NCI-H1092 (cell line): Measurements from ENCODE around the gene NBPF11.
"Not testable (repeated sequence)": the region's sequence is repeated elsewhere in the genome, so short reads cannot be mapped to it uniquely, and the experiment has no call there.

Source experiments
- DNase-seq: peaks from one replicate; lab custom pipeline; 2025; lab: John Stamatoyannopoulos, UW

The NBPF11 gene

GRCh38 chr1:148150945-148151344 lies 1.1 kb downstream of the NBPF11 start:
- DNase-seq: not testable (repeated sequence)

DNA sequence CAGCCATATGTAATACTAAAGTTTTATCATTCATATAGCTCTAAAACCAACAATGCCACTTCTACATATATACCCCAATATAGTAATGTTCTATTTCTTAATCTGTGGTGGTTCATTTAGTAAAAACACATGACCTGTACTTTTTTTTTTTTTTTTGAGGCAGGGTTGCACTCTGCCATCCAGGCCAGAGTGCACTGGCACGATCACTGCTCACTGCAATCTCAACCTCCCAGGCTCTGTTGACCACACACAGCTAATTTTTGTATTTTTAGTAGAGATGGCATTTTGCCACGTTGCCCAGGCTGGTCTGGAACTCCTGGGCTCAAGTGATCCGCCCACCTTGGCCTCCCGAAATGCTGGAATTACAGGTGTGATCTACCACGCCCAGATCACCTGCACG lies 2.1 kb downstream of the NBPF11 start:
- not testable (repeated sequence) for DNase-seq

DNA sequence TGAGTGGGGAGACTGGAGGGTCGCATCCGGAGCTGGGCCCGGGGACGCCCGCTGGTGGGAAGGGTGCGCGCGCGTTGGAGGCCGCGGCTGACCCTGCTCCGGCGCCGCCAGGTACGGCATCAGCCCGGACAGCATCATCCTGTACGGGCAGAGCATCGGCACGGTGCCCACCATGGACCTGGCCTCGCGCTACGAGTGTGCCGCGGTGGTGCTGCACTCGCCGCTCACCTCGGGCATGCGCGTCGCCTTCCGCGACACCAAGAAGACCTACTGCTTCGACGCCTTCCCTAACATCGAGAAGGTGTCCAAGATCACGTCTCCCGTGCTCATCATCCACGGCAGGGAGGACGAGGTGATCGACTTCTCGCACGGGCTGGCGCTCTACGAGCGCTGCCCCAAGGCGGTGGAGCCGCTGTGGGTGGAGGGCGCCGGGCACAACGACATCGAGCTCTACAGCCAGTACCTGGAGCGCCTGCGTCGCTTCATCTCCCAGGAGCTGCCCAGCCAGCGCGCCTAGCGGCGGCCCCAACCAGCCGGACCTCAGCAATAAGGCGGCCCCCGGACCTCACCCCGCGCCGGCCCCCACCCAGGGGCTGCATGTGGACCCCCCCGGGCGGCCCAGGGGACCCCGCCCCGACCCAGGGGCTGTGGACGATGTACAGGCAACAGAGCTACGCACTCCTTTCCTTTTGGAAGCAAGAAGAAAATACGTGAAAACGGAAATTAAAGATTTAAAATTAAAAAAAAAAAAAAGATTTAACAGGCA lies 2.8 kb downstream of the NBPF11 start:
- not testable (repeated sequence) for DNase-seq

- not testable (repeated sequence) for DNase-seq
These were observed 4.8 kb downstream of the NBPF11 start for GRCh38 chr1:148147052-148147838.

DNA sequence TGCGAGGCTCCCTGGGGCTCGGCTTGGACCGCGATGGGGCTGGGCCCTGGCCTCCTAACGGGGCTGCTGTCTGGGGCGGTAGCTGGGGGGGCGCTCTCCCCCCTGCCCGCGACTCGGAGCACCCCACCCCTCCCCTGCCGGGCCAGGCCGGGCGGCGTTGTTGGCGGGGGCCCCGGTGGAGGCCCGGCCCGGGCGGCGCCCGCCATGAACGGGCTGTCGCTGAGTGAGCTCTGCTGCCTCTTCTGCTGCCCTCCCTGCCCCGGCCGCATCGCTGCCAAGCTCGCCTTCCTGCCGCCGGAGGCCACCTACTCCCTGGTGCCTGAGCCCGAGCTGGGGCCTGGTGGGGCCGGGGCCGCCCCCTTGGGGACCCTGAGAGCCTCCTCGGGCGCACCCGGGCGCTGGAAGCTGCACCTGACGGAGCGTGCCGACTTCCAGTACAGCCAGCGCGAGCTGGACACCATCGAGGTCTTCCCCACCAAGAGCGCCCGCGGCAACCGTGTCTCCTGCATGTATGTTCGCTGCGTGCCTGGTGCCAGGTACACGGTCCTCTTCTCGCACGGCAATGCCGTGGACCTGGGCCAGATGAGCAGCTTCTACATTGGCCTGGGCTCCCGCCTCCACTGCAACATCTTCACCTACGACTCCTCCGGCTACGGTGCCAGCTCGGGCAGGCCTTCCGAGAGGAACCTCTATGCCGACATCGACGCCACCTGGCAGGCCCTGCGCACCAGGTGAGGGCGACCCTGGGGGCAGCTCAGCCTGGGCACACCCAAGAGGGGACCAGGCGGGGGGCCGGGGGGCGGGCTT lies 5.7 kb downstream of the NBPF11 start:
- DNase-seq: not testable (repeated sequence)

GRCh38 chr1:148143223-148143622 lies 8.9 kb downstream of the NBPF11 start:
- not testable (repeated sequence) for DNase-seq

DNA sequence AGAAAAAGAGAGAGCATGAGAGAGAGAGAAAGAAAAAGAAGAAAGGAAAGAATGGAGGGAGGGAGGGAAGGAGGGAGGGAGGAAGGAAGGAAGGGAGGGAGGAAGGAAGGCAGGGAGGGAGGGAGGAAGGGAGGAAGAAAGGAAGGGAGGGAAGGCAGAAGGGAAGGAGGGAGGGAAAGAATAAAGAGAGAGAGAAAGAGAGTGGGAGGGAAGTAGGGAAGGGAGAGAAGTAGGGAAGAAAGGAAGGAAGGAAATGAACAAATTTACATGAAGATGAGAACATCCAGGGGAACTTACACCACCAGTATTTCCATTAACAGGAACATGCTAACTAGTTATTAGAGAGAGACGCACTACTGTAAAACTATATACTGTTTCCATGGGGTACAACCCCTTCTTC lies 10.1 kb downstream of the NBPF11 start:
- DNase-seq: not testable (repeated sequence)

DNA sequence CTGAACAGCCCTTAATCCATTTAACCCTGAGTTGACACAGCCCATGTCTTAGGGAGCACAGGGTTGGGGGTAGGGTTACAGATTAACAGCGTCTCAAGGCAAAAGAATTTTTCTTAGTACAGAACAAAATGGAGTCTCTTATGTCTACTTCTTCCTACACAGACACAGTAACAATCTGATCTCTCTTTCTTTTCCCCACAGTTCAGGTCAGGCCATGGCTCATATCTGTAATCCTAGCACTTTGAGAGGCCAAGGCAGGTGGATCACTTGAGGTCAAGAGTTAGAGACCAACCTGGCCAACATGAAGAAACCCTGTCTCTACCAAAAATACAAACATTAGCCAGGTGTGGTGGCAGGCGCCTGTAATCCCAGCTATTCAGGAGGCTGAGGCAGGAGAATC lies 13.5 kb downstream of the NBPF11 start:
- DNase-seq: not testable (repeated sequence)

- DNase-seq: not testable (repeated sequence)
These were observed 29.7 kb downstream of the NBPF11 start for GRCh38 chr1:148122341-148122740.

GRCh38 chr1:148120395-148120794 lies 31.7 kb downstream of the NBPF11 start:
- not testable (repeated sequence) for DNase-seq

DNA sequence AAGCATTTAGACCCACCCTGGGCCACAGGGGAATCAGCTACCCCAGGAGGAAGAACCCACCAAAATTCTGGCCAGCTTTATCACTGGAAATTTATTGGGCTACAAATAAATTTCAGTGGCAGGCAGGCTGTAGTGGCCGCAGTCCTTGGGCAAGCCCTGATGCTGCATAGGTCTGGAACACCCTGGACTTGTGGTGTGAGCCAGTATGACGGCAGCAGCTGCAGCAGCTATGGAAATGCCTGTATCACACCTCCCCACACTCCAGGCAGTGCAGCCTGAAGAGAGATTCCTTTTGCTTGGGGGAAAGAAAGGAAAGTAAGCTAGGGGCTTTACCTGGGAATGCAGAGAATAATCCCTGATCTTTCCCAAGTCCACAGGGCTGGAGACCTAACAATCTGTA lies 56.3 kb downstream of the NBPF11 start:
- DNase-seq: not testable (repeated sequence)

- not testable (repeated sequence) for DNase-seq
These were observed 65.9 kb downstream of the NBPF11 start for GRCh38 chr1:148086196-148086595.

DNA sequence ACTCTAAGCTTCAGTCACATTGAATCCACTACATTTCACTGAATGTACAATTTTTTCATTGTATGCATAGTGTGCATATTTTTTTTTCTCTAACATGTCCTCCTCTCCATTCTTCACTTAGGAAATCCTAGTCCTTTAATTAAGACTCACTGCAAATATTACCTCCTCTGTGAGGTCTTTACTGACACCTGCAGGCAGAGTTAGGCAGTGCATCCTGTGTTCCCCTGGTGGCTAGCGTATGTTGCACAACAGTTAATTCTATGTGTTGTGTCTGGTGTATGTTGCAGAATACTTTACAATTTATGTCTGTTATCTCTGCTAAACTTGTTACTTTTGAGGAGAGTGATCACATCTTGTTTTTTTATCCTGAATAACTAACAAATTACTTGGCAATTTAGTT lies 70.9 kb downstream of the NBPF11 start:
- not testable (repeated sequence) for DNase-seq

- not testable (repeated sequence) for DNase-seq
These were observed 73.2 kb downstream of the NBPF11 start for GRCh38 chr1:148078632-148079519.

DNA sequence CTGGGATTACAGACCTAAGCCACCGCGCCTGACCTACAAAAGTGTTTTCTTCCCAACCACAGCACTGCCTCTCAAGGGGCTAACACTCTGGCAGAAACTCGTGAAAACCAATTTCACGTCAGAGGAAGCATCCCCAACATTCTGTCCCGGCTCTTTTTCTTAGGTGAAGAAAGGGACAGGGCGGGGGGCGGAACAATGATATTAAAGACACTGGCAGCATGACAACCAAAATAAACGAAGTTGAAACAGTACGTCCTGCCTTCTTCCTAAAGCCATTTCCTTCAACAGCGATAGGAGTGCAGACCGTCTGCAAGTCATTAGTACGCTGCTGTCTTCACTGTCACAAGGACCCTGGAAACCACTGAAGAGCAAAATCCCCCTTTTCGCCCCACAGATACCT lies 74.0 kb downstream of the NBPF11 start:
- DNase-seq: not testable (repeated sequence)

- DNase-seq: not testable (repeated sequence)
These were observed 74.6 kb downstream of the NBPF11 start for GRCh38 chr1:148077458-148077857.

DNA sequence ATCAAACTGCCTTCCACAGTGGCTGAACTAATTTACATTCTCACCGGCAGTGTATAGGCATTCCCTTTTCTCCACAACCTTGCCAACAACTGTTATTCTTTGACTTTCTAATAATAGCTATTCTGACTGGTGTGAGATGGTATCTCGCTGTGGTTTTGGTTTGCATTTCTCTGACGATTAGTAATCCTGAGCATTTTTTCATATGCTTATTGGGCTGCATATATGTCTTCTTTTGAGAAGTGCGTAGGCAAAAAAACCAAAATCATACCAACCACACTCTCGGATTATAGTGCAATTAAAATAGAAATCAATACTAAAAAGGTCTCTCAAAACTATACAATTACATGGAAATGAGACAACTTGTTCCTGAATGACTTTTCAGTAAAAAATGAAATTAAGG lies 78.7 kb downstream of the NBPF11 start:
- DNase-seq: not testable (repeated sequence)

GRCh38 chr1:148068606-148069005 lies 83.5 kb downstream of the NBPF11 start:
- not testable (repeated sequence) for DNase-seq

GRCh38 chr1:148068201-148068600 lies 83.9 kb downstream of the NBPF11 start:
- not testable (repeated sequence) for DNase-seq

DNA sequence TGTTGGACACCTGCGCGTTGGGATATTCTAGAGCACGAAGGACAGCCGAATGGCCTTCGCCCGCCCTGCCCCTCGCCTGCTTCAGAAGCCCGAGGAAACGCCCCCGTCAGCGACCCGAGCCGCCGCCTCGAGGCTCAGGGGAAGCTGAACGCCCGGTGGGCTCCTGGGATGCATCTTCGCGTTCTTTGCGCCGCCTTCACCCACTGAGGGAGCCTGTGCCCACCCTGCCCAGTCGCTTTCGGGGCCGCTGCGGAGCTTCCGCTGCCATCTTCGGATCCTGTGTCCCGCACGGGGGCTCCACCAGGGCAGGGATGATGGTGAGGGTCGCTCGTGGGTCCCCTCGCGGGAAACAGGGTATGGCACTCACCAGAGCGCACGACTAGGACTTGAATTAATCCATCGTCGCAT lies 91.8 kb downstream of the NBPF11 start:
- not testable (repeated sequence) for DNase-seq

DNA sequence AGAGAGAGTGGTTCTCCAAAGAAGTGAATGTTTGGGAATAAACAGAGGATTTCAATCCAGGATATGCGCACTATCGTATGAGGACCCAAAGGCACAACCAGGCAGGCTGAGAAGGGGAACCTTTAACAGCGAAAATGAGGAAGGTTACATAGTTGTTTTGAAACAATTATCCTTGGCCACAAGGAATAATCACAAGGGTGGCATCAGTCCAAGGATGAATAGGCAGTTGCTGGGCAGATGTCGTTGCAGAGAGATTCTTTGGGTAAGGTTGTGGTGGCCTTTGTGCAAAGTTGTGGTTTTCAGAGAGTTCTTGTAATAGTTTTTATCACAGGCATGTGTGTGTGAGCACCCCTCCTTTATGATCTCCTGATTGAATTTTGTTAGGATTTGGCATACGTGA lies 94.7 kb downstream of the NBPF11 start:
- not testable (repeated sequence) for DNase-seq
